HepG2 (cell line): ENCODE measurements around the gene ZSWIM7. TPM values are rescaled to one million over a fixed set of nuclear protein-coding genes. Genes with fewer than 3 reads are reported as not detected.

Source experiments
- DNMT3B ChIP-seq: conservative IDR thresholded peaks from 2 replicates; pipeline ENCODE4 v1.6.1; 2016; ENCODE audit warnings: missing biosample characterization, control low read depth
- ETV5 ChIP-seq: IDR thresholded peaks from 2 replicates; pipeline ENCODE4 v1.6.1; 2018; ENCODE audit warnings: missing biosample characterization, missing genetic modification reagents, inconsistent platforms, borderline replicate concordance
- FOXJ3 ChIP-seq: sonication (generic); formaldehyde crosslinking; IDR thresholded peaks from 2 replicates; pipeline ENCODE4 v1.4.0; 2020; ENCODE audit warnings: missing genetic modification reagents, mild to moderate bottlenecking, borderline replicate concordance
- ISL2 ChIP-seq: sonication (generic); formaldehyde crosslinking; IDR thresholded peaks from 2 replicates; pipeline ENCODE4 v1.5.0; 2020; ENCODE audit warnings: missing genetic modification reagents
- JUNB ChIP-seq: sonication (generic); formaldehyde crosslinking; IDR thresholded peaks from 2 replicates; pipeline ENCODE4 v1.8.0; 2022; ENCODE audit warnings: missing genetic modification reagents, mild to moderate bottlenecking, borderline replicate concordance
- KAT2B ChIP-seq: fragments of 150-350 bp; IDR thresholded peaks from 2 replicates; pipeline ENCODE4 v1.6.1; 2014; ENCODE audit warnings: low read depth, low read length, borderline replicate concordance
- KLF13 ChIP-seq: sonication (generic); formaldehyde crosslinking; IDR thresholded peaks from 2 replicates; pipeline ENCODE4 v1.4.0; 2020; ENCODE audit warnings: mild to moderate bottlenecking, missing genetic modification reagents
- MAF1 ChIP-seq: sonication (generic); formaldehyde crosslinking; IDR thresholded peaks from 2 replicates; pipeline ENCODE4 v1.5.0; 2020; ENCODE audit warnings: missing genetic modification reagents, borderline replicate concordance
- MED13 ChIP-seq: sonication (generic); formaldehyde crosslinking; IDR thresholded peaks from 2 replicates; pipeline ENCODE4 v1.5.0; 2020; ENCODE audit warnings: missing genetic modification reagents
- PAWR ChIP-seq: sonication (generic); formaldehyde crosslinking; IDR thresholded peaks from 2 replicates; pipeline ENCODE4 v1.4.0; 2020; ENCODE audit warnings: missing genetic modification reagents, mild to moderate bottlenecking, borderline replicate concordance
- PCBP1 ChIP-seq: fragments of 200-400 bp; formaldehyde crosslinking; IDR thresholded peaks from 2 replicates; pipeline ENCODE4 v1.6.1; 2017; ENCODE audit warnings: mild to moderate bottlenecking, low read depth, low read length, borderline replicate concordance
- RBM22 ChIP-seq: fragments of 200-400 bp; formaldehyde crosslinking; optimal IDR thresholded peaks from 2 replicates; pipeline ENCODE3; 2017; ENCODE audit warnings: mild to moderate bottlenecking, low read length, moderate library complexity
- SMC3 ChIP-seq: IDR thresholded peaks from 2 replicates; pipeline ENCODE4 v1.6.1; 2011; ENCODE audit warnings: low read length, improper control_type of control experiment
- SP1 ChIP-seq, 2 experiments: fragments of 450-650 bp in 1 of 2; sonication (generic) in 1 of 2; formaldehyde crosslinking in 1 of 2; IDR thresholded peaks; 2 replicates each; pipeline versions ENCODE4 v1.4.0 to v1.6.1; 2016 to 2020; ENCODE audit warnings: missing genetic modification reagents in 1 of 2
- SRSF1 ChIP-seq: fragments of 200-400 bp; formaldehyde crosslinking; optimal IDR thresholded peaks from 2 replicates; pipeline ENCODE3; 2017; ENCODE audit warnings: mild to moderate bottlenecking, low read depth, low read length, moderate library complexity
- ZNF205 ChIP-seq: IDR thresholded peaks from 2 replicates; pipeline ENCODE4 v1.6.1; 2018; ENCODE audit warnings: missing biosample characterization, missing genetic modification reagents
- ZNF354B ChIP-seq: sonication (generic); formaldehyde crosslinking; IDR thresholded peaks from 2 replicates; pipeline ENCODE4 v1.8.0; 2022; ENCODE audit warnings: mild to moderate bottlenecking, missing genetic modification reagents
- ZNF562 ChIP-seq: sonication (generic); formaldehyde crosslinking; IDR thresholded peaks from 2 replicates; pipeline ENCODE4 v1.8.0; 2022; ENCODE audit warnings: missing genetic modification reagents, borderline replicate concordance
- ZNF564 ChIP-seq: sonication (generic); formaldehyde crosslinking; IDR thresholded peaks from 2 replicates; pipeline ENCODE4 v1.8.1; 2023; ENCODE audit warnings: mild to moderate bottlenecking, missing genetic modification reagents
- ZNF792 ChIP-seq: IDR thresholded peaks from 2 replicates; pipeline ENCODE4 v1.6.1; 2016
- polyA plus RNA-seq, 8 experiments: library from polyadenylated mRNA; depleted of rRNA in 3 of 8; stranded (reverse) in 7 of 8; unstranded in 1 of 8; fragments of >200 nt; fragmentation: Illumina TruSeq in 4 of 8; extraction: Trizol in 4 of 8; gene quantifications; 2 replicates each; pipeline versions ENCODE4 v1.2.1 to v1.2.3, GENCODE V29; 2011 to 2016; ENCODE audit warnings: low read depth in 4 of 8, missing spikeins in 1 of 8, mixed read lengths in 1 of 8; ENCODE audit not compliant: insufficient read depth in 1 of 8
- total RNA-seq, 5 experiments: library from RNA; depleted of rRNA; stranded (reverse); fragments of >200 nt; fragmentation: Illumina TruSeq; extraction: Trizol; gene quantifications; 2 replicates each; pipeline ENCODE4 v1.2.3, GENCODE V29; 2016; ENCODE audit warnings: low read depth in 1 of 5
- TF ChIP-seq, protein P1 (sequence below): sonication (generic); formaldehyde crosslinking; IDR thresholded peaks from 2 replicates; pipeline ENCODE4 v1.4.0; 2020; ENCODE audit warnings: low read depth, missing genetic modification reagents
- TF ChIP-seq, protein P2 (sequence below): sonication (generic); formaldehyde crosslinking; IDR thresholded peaks from 2 replicates; pipeline ENCODE4 v1.4.0; 2020; ENCODE audit warnings: low read depth, mild to moderate bottlenecking, missing genetic modification reagents
- TF ChIP-seq, protein P3 (sequence below): sonication (generic); formaldehyde crosslinking; IDR thresholded peaks from 2 replicates; pipeline ENCODE4 v1.4.0; 2020; ENCODE audit warnings: missing genetic modification reagents
- TF ChIP-seq, protein P4 (sequence below): sonication (generic); formaldehyde crosslinking; IDR thresholded peaks from 2 replicates; pipeline ENCODE4 v1.8.0; 2022; ENCODE audit warnings: low read depth, missing genetic modification reagents

Gene ZSWIM7
- total and polyA plus RNA-seq, 2 of the 13 experiments (the other 11 are each of a cell fraction or from before 2014, with no cell fraction given): 13.1 to 28.1 TPM

DNA sequence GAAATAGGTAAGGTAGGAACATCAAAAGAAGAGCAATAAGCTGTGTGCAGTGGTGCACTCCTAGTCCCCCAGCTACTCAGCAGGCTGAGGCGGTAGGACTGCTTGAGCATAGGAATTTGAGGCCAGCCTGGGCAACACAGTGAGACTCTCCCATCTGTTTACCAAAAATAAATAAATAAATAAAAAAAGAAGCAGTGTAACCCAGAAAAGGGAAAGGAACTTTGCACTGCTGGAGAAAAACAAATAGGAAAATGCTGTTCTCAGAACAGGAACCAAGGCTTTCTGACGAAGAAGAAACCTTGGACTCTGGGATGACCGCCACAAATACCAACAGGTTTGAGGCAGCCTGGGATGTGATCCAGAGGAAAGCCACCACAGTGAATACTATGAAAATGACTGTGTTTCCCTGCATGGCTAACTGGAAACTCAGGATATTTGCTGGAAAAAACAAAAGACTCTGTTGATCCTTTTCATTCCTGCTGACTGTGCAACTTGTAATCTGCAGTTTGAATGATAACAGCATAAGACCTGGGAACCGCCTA lies 41.3 kb upstream of the ZSWIM7 start (continued):
- TF ChIP-seq KLF13 (CRISPR knock-in tag): no peak
- no peak for TF ChIP-seq SMC3
- TF ChIP-seq SRSF1: no peak
- no peak for TF ChIP-seq ZNF792 (CRISPR knock-in tag)
- TF ChIP-seq JUNB (CRISPR knock-in tag): no peak
- TF ChIP-seq ZNF354B (CRISPR knock-in tag): no peak
- TF ChIP-seq ETV5 (CRISPR knock-in tag): peak; percentile 59; the same call in 1 of the 2 replicates
- TF ChIP-seq ISL2 (CRISPR knock-in tag): peak; percentile 50; the same call in 1 of the 2 replicates
- TF ChIP-seq, protein P1, sequence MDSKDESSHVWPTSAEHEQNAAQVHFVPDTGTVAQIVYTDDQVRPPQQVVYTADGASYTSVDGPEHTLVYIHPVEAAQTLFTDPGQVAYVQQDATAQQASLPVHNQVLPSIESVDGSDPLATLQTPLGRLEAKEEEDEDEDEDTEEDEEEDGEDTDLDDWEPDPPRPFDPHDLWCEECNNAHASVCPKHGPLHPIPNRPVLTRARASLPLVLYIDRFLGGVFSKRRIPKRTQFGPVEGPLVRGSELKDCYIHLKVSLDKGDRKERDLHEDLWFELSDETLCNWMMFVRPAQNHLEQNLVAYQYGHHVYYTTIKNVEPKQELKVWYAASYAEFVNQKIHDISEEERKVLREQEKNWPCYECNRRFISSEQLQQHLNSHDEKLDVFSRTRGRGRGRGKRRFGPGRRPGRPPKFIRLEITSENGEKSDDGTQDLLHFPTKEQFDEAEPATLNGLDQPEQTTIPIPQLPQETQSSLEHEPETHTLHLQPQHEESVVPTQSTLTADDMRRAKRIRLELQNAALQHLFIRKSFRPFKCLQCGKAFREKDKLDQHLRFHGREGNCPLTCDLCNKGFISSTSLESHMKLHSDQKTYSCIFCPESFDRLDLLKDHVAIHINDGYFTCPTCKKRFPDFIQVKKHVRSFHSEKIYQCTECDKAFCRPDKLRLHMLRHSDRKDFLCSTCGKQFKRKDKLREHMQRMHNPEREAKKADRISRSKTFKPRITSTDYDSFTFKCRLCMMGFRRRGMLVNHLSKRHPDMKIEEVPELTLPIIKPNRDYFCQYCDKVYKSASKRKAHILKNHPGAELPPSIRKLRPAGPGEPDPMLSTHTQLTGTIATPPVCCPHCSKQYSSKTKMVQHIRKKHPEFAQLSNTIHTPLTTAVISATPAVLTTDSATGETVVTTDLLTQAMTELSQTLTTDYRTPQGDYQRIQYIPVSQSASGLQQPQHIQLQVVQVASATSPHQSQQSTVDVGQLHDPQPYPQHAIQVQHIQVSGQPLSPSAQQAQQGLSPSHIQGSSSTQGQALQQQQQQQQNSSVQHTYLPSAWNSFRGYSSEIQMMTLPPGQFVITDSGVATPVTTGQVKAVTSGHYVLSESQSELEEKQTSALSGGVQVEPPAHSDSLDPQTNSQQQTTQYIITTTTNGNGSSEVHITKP (CRISPR knock-in tag): no peak
- no peak for TF ChIP-seq PAWR (CRISPR knock-in tag)
- TF ChIP-seq, protein P2, sequence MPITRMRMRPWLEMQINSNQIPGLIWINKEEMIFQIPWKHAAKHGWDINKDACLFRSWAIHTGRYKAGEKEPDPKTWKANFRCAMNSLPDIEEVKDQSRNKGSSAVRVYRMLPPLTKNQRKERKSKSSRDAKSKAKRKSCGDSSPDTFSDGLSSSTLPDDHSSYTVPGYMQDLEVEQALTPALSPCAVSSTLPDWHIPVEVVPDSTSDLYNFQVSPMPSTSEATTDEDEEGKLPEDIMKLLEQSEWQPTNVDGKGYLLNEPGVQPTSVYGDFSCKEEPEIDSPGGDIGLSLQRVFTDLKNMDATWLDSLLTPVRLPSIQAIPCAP: no peak
- TF ChIP-seq MED13 (CRISPR knock-in tag): no peak
- TF ChIP-seq PCBP1: no peak
- no peak for TF ChIP-seq ZNF562
- TF ChIP-seq, protein P3, sequence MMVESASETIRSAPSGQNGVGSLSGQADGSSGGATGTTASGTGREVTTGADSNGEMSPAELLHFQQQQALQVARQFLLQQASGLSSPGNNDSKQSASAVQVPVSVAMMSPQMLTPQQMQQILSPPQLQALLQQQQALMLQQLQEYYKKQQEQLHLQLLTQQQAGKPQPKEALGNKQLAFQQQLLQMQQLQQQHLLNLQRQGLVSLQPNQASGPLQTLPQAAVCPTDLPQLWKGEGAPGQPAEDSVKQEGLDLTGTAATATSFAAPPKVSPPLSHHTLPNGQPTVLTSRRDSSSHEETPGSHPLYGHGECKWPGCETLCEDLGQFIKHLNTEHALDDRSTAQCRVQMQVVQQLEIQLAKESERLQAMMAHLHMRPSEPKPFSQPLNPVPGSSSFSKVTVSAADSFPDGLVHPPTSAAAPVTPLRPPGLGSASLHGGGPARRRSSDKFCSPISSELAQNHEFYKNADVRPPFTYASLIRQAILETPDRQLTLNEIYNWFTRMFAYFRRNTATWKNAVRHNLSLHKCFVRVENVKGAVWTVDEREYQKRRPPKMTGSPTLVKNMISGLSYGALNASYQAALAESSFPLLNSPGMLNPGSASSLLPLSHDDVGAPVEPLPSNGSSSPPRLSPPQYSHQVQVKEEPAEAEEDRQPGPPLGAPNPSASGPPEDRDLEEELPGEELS (CRISPR knock-in tag): peak; percentile 95
- no peak for TF ChIP-seq RBM22
- TF ChIP-seq, protein P4, sequence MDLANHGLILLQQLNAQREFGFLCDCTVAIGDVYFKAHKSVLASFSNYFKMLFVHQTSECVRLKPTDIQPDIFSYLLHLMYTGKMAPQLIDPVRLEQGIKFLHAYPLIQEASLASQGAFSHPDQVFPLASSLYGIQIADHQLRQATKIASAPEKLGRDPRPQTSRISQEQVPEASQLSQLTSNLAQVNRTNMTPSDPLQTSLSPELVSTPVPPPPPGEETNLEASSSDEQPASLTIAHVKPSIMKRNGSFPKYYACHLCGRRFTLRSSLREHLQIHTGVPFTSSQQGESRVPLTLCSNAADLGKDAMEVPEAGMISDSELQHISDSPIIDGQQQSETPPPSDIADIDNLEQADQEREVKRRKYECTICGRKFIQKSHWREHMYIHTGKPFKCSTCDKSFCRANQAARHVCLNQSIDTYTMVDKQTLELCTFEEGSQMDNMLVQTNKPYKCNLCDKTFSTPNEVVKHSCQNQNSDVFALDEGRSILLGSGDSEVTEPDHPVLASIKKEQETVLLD (CRISPR knock-in tag): no peak
- peak; percentile 86; the same call in 1 of the 2 replicates for TF ChIP-seq FOXJ3 (CRISPR knock-in tag)
- no peak for TF ChIP-seq MAF1 (CRISPR knock-in tag)
- TF ChIP-seq ZNF564: no peak
- no peak for TF ChIP-seq SP1 (IDR thresholded peaks at IDR 0.05)
- TF ChIP-seq SP1 (CRISPR knock-in tag; IDR thresholded peaks at IDR 0.05): no peak; the same call in 1 of the 2 replicates
- TF ChIP-seq ZNF205: no peak
- no peak for TF ChIP-seq DNMT3B (CRISPR knock-in tag)
- TF ChIP-seq KAT2B: no peak
